ENCODE measurements around the gene ARMC2.

GRCh38 chr6:108800427-108800864 lies 47.8 kb upstream of the ARMC2 start:
- TF ChIP-seq EP300 (IDR thresholded peaks at IDR 0.05; ENCODE audit: borderline replicate concordance in 1 of 2, low read depth in 1 of 2, low read length in 1 of 2) (no peak; a peak in 1 of 4 replicates), CTCF (IDR thresholded peaks at IDR 0.05) (no peak)
